Ureter (tissue), 1 donor: ENCODE results near the gene CYSTM1. TPM values are rescaled to one million over a fixed set of nuclear protein-coding genes. Genes with fewer than 3 reads are reported as not detected.

Experiments used
- DNase-seq: peaks from one replicate; pipeline ENCODE4 v3.0.0-alpha.2; 2020; ENCODE audit warnings: low spot score
- total RNA-seq: library from RNA; stranded (reverse); gene quantifications from one replicate; pipeline ENCODE4 v1.2.4, GENCODE V29; 2023
- donor health status: DM: yes; HTN: yes; CAD: no.

CYSTM1 gene
- total RNA-seq, 1 donor from 2014 or later, result 99.1 TPM

DNA sequence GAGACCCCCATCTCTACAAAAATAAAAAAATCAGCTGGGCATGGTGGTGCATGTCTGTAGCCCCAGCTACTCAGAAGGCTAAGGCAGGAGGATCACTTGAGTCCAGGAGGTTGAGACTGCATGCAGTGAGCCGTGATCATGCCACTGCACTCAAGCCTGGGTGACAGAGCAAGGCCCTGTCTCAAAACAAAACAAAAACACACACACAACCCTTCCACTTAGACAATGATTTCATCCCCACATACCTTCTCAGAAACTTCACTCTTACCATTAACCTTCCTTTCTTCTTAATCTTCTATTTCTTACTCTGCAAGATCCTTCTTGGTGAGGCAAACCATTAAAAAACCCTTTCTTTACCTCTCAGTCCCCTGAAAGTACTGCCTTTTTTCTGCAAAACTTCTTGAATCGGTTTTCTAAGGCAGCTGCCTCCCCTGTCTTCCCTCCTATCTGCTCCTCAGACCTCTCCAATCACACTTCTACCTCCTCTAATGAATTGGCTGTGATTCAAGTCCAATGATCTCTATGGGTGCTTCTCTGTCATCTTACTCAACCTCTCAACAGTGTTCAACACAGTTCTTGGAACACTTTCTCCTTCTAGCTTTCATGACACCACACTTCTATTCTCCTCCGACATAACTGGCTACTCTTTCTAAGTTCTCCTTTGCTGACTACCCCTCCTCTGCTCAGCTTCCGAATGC lies 80.6 kb downstream of the CYSTM1 start:
- DNase-seq, result no peak

DNA sequence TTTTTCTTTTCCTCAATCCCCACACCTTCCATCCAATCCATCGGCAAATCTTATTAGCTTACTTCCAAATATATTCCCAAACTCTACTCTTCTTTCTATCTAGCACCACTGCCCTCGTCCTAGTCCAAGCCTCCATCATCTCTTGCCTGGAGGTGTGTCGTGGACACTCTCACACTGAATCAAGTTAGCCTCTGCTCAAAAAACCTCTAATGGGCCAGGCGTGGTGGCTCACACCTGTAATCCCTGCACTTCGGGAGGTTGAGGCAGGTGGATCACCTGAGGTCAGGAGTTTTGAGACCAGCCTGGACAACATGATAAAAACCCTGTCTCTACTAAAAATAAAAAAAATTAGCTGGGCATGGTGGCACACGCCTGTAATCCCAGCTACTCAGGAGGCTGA lies 81.7 kb downstream of the CYSTM1 start:
- no peak for DNase-seq

DNA sequence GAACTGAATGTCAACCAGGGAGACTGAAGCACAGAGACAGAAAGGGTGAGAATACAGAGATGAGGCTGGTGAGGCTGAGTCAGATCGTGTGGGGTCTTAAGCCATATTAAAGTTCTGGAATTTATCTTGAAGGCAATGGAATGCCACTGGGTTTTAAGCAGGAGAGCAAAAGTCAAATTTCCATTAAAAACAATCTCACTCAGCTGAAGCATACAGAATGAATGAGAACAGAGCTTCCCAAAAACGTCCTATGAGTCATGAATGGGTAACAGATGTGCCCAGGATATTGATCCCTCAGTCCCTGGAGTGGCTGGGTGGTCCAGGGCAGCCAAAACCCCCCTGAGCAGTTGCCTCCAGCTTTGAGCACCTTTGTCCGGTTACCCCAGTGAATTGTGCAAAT lies 83.0 kb downstream of the CYSTM1 start:
- DNase-seq, result no peak

DNA sequence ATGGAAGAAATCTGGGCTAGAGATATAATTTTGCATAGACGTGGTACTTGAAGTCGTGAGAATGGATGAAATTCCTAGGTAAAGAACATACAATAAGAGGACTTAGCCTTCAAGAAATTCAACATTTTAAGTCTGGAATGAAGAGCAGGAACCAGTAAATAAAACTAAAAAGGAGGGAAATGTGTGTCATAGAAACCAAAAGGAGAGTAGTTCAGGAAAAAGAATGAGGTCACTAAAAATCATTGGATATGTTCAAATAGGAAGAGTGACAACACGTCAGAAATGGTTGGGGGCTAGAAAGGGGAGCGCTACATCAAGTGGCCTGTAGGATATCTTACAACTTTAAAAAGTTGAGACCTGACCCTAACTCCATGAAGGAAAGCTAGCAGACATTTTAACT lies 83.9 kb downstream of the CYSTM1 start:
- DNase-seq, result no peak

- DNase-seq, result no peak
These were observed 84.5 kb downstream of the CYSTM1 start for GRCh38 chr5:140259500-140259899.

DNA sequence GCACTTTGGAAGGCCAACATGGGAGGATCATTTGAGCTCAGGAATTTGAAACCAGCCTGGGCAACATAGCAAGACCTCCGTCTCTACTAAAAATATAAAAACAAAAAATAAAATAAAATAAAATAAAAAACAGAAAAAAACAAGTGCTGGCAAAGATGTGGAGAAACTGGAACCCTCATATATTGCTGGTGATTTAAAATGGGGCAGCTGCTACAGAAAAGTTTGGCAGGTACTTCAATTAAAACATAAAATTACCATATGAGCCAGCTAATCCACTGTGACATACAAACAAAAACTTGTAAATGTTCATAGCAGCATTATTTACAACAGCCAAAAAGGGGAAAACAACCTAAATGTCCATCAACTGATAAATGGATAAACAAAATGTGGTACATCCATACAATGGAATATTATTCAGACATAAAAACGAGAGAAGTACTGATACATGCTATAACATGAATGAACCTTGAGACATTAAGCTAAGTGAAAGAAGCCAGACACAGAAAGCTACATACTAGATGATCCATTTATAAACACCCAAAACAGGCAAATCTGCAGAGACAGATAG lies 85.2 kb downstream of the CYSTM1 start:
- DNase-seq, result no peak

DNA sequence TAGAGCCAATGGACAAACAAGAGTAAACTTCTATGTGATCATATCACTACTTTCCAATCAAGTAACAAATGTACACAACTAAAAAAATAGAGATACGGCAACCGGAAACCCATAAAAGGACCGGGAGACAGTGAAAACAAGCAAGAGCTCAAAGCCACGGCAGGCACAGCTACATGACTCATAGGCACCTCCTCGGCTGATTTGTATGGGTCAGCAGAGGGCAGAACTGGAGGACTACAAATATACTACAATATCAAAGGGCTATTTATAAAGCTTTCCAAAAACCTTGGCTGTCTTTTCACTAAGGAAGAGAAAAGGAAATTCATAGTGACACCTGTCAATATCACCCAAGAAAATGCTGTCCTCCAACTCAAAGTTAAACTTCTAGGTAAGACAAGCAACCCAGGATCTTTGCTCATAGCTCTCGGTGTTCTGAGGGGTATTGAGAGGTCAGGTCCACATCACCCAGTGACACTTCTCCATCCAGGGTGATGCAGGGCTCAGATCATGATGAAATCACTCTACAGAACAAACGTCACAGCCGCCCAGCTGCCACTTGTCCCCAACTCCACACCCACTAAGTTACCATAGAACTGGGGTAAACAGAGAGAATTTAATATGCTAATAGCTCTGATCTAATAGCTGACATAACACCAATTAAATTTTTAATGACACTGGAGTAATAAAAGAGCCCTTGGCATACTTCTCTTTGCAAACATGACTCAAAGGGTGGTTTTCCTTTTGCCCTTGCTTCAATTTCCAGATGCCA lies 86.6 kb downstream of the CYSTM1 start:
- peak; percentile 86 for DNase-seq

GRCh38 chr5:140262221-140262620 lies 87.2 kb downstream of the CYSTM1 start:
- no peak for DNase-seq

- no peak for DNase-seq
These were observed 87.9 kb downstream of the CYSTM1 start for GRCh38 chr5:140262839-140263238.

- DNase-seq, result no peak
These were observed 90.9 kb downstream of the CYSTM1 start for GRCh38 chr5:140265845-140266244.

GRCh38 chr5:140266471-140267200 lies 91.6 kb downstream of the CYSTM1 start:
- no peak for DNase-seq

DNA sequence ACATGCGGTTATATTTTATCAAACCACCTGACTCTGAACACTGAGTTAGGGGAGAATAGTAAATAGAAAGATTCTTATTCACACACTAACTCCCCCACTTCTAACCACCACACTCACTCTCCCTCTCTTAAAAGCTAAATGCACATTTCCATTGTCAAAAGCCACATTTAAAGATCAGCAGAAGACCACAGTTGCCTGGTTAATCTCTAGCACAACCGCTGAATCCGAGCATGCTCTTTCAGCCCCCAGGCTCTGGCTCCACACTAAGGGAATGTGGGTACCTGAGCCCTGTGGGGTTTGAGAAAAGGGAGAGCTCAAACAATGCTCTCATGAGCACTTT lies 92.2 kb downstream of the CYSTM1 start:
- no peak for DNase-seq

DNA sequence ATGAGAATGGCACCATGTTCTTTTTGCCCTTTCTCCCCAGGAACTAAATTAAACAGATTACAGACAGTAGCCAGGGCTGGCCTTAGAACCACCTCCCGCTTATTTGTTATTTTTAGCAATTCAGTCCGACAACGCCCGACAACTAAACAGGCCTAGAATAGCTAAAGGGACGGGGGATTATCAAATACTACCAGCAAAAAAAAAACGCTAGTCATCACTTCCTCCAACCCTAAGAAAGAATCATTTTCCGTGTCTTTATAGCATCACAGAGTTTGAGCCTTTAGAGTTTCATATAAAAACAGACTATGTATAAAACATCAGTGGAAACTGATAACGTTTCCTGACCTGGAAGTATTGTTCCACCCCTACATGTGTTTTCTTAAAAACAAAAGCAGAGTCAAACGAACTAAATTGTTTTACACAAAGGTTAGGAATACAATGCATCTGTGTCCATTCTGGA lies 92.6 kb downstream of the CYSTM1 start:
- no peak for DNase-seq

- no peak for DNase-seq
These were observed 95.0 kb downstream of the CYSTM1 start for GRCh38 chr5:140270008-140270407.

DNA sequence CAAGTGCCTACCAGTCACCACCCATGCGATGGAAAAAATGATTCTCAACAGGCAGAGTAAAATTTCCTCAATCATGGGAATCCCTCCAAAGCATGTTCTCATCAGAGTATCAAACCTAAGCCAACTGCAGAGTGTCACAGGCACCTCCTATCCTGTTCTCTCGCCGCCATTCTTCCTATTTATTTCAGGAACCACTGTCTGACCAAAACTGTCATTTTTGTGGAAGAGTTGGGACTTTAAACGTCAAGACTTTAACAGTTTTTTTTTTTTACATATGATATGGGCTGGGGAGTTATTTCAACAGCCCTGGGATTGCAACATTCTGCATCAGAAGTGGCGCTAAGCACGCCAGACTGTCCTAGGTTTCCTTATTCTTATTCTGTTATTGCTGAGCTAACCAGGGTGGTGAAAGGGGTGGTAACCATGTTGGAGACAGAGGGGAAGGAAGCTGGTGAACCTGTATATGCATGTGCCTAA lies 98.5 kb downstream of the CYSTM1 start:
- DNase-seq, result no peak

DNA sequence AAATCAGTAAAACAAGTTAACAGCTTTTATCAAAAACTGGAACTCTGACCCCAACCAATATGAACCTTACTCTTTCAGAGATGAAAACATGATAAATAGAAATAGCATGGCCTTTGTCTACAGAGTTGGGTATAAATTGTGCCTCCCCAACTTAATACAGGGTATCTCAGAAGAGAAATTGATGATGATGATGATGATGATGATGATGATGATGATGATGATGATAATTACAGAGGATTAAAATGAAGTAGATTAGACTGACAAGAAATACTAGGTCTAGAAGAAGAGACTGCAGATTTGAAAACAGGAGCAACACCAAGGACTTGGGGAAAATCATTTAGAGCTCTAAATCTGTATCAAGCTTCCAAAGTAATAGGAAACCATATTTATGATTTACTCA lies 100.8 kb downstream of the CYSTM1 start:
- DNase-seq, result no peak

DNA sequence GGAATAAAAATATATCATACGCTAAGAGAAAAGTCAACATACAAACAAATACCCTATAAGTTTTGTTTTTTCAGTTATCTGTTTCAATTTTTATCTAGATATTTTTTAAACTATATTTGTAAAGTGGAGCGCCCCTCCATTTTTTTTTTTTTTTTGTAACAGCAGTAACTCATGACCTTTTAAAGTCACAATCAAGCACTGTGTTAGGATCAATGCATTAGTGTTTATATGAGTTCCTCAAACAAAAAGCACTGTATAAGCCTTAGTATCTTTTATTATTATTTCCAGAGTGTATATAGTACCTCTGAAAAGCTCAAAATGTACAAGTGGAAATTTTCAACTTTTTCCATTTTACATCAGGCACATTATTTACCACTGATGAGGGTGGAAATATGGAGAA lies 107.3 kb downstream of the CYSTM1 start:
- DNase-seq, result no peak

GRCh38 chr5:140284013-140284412 lies 109.0 kb downstream of the CYSTM1 start:
- DNase-seq, result no peak

- DNase-seq, result no peak
These were observed 111.4 kb downstream of the CYSTM1 start for GRCh38 chr5:140286424-140286823.

DNA sequence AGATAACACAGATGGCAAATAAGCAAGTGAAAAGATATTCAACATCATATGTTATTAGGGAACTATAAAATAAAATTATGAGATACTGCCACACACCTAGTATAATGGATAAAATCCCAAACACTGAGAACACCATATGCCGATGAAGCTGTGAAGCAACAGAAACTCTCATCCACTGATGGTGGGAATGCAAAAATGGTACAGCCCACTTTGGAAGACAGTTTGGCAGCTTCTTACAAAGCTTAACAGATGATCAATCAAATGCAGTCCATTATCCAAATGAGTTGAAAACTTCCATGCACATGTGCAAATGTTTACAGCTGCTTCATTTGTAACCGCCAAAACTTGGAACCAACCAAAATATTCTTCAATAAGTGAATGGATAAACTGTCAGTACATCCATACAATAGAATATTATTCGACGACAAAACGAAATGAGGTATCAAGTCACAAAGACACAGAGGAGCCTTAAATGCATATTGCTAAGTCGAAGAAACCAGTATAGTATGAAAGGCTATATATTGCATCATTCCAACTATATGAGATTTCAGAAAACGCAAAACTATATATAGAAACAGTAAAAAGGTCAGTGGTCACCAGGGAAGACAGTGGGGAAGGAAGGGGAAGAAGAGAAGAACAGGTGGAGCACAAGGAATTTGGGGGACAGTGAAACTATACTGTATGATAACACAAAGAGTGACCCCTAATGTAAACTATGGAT lies 113.0 kb downstream of the CYSTM1 start:
- DNase-seq, result no peak

DNA sequence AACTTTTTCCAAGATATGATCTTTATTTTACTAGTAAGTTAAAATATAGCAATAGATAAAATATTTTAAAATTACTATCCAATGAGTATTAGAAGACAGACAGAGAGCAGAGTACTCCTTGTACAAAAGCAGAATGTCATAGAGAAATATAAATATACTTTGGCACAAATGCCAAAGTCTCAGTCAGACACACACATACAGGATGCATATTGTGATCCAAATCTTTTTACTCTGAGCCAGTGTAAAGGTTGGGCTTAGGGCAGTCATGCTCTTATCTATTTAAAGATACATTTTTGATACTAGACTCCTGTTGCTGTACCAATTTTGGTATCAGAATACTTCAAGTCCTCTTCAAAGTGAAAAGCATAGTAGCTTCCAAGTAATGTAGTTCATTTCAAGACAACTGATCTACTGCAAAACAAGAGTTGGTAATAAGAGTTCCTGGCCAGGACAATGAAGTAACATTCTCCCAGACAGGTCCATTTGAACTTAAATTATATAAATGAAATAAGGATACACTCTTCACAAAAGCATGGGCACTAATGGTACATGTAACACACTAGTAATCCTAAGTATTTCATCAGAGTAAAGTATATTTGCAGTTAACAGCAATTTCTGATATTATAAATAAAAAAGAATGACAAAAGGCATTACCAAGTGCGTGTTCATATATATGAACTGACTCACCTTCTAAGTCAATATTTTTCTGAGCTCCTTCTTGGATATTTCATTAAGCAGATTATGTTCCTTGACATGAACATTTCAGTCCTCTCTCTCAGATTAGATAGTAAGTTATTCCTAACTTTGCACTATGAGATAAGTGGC lies 117.4 kb downstream of the CYSTM1 start:
- DNase-seq, result no peak
